Lower leg skin (tissue), 3 donors: ENCODE measurements around the gene UTF1.

Source experiments
- POLR2A ChIP-seq, 2 donors: fragments of 450-650 bp; IDR thresholded peaks; one replicate each; pipeline ENCODE4 v1.6.1; 2016 to 2017; ENCODE audit warnings: antibody characterized with exemption in 2 of 2, mild to moderate bottlenecking in 1 of 2, moderate library complexity in 1 of 2
- TF ChIP-seq, protein P1 (sequence below), 3 donors: fragments of 450-650 bp; IDR thresholded peaks; one replicate each; pipeline ENCODE4 v1.5.1; 2016; ENCODE audit warnings: antibody characterized with exemption in 3 of 3, mild to moderate bottlenecking in 3 of 3, moderate library complexity in 2 of 3

DNA sequence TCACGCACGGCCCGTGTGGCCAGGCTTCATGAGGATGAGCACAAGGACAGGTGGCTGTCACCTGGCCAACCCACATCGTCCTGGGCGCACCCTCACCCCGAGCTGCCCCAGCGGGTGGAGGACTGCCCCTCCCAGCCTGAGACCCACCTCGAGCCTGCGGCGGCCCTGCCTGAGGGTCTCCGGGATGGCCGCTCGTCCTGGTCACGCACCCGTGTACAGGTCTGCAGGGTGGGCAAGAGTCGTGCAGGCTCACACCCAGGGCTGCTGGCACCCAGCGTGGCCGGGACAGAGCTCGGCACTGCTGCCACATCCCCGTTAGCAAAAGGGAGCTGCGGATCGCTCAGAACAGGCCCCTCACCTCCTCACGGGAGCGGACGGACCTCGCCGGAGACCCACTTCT, 14.4 kb upstream of the UTF1 start:
- no peak for TF ChIP-seq POLR2A (IDR thresholded peaks at IDR 0.05)
- TF ChIP-seq, protein P1, sequence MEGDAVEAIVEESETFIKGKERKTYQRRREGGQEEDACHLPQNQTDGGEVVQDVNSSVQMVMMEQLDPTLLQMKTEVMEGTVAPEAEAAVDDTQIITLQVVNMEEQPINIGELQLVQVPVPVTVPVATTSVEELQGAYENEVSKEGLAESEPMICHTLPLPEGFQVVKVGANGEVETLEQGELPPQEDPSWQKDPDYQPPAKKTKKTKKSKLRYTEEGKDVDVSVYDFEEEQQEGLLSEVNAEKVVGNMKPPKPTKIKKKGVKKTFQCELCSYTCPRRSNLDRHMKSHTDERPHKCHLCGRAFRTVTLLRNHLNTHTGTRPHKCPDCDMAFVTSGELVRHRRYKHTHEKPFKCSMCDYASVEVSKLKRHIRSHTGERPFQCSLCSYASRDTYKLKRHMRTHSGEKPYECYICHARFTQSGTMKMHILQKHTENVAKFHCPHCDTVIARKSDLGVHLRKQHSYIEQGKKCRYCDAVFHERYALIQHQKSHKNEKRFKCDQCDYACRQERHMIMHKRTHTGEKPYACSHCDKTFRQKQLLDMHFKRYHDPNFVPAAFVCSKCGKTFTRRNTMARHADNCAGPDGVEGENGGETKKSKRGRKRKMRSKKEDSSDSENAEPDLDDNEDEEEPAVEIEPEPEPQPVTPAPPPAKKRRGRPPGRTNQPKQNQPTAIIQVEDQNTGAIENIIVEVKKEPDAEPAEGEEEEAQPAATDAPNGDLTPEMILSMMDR (IDR thresholded peaks at IDR 0.05): no peak
